ENCODE results near the gene PPP1R13B. TPM values are rescaled to one million over a fixed set of nuclear protein-coding genes. Genes with fewer than 3 reads are reported as not detected.

Gene PPP1R13B
- total RNA-seq, 1 experiment from 2014 or later = 26.5 TPM

DNA sequence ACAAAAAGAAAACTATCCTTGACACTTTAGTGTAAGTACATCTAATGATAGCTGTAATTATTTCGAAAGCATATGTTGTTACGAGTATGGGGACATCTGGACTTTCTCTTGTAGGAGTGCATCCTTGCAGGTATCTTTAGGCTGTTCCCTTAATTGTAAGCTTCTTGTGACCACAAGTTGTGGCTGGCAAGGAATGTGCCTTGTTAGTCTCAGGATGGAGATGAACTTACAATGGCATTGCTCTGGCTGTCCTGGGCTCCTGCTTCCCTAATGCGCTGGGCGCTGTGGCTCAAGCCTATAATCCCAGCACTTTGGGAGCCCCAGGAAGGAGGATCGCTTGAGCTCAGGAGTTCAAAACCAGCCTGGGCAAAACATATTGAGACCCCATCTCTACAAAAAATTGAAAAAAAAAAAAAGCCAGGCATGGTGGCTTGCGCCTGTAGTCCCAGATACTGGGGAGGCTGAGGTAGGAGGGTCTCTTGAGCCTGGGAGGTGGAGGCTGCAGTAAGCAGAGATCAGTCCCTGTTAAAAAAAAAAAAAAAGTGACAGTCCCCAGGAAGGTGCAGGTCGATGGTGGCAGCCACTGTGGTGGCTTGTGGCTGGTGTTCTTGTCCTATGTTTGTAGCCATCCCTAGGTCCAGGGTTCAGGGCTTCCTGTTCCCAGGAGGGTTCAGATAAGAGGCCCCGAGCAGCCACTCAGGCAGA lies 23.7 kb upstream of the PPP1R13B start:
- intact Hi-C loops (cut with micrococcal nuclease; ENCODE audit: unreplicated experiment) = no loop called here
- no peak overlapping the region for H3K4me3 ChIP-seq
- CTCF ChIA-PET = no interaction called here
- POLR2A ChIA-PET (ENCODE audit: unreplicated experiment) = no interaction called here
- BruUV-seq (replicated peaks) = no TSS peak
- no peaks in the 10 kb centered on the region for H4K20me1 ChIP-seq (ENCODE audit: insufficient read depth)
- no peak overlapping the region for H3K4me2 ChIP-seq
- no peaks in the 10 kb centered on the region for H3K4me1 ChIP-seq (replicated peaks; ENCODE audit: insufficient read depth)
- H3K27me3 ChIP-seq (ENCODE audit: insufficient read depth, low read depth) = no peaks in the 10 kb centered on the region
- no peak overlapping the region for H3K27ac ChIP-seq
- TF ChIP-seq, protein P1, sequence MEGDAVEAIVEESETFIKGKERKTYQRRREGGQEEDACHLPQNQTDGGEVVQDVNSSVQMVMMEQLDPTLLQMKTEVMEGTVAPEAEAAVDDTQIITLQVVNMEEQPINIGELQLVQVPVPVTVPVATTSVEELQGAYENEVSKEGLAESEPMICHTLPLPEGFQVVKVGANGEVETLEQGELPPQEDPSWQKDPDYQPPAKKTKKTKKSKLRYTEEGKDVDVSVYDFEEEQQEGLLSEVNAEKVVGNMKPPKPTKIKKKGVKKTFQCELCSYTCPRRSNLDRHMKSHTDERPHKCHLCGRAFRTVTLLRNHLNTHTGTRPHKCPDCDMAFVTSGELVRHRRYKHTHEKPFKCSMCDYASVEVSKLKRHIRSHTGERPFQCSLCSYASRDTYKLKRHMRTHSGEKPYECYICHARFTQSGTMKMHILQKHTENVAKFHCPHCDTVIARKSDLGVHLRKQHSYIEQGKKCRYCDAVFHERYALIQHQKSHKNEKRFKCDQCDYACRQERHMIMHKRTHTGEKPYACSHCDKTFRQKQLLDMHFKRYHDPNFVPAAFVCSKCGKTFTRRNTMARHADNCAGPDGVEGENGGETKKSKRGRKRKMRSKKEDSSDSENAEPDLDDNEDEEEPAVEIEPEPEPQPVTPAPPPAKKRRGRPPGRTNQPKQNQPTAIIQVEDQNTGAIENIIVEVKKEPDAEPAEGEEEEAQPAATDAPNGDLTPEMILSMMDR (conservative IDR thresholded peaks at IDR 0.05) = no peak
- TF ChIP-seq EZH2 (IDR thresholded peaks at IDR 0.05; ENCODE audit: low read depth) = no peak
- H3K36me3 ChIP-seq (ENCODE audit: low read depth) = no peaks in the 10 kb centered on the region
- no peaks in the 10 kb centered on the region for H3K79me2 ChIP-seq (ENCODE audit: low read depth)
- no peaks in the 10 kb centered on the region for H3K9me2 ChIP-seq (ENCODE audit: insufficient read depth)
- no peak overlapping the region for H2AFZ ChIP-seq
- H3F3A ChIP-seq (ENCODE audit: insufficient read depth, low read depth) = no peaks in the 10 kb centered on the region
- no peaks in the 10 kb centered on the region for H3K9me3 ChIP-seq (ENCODE audit: insufficient read depth, low read depth)
- no peak for DNase-seq

DNA sequence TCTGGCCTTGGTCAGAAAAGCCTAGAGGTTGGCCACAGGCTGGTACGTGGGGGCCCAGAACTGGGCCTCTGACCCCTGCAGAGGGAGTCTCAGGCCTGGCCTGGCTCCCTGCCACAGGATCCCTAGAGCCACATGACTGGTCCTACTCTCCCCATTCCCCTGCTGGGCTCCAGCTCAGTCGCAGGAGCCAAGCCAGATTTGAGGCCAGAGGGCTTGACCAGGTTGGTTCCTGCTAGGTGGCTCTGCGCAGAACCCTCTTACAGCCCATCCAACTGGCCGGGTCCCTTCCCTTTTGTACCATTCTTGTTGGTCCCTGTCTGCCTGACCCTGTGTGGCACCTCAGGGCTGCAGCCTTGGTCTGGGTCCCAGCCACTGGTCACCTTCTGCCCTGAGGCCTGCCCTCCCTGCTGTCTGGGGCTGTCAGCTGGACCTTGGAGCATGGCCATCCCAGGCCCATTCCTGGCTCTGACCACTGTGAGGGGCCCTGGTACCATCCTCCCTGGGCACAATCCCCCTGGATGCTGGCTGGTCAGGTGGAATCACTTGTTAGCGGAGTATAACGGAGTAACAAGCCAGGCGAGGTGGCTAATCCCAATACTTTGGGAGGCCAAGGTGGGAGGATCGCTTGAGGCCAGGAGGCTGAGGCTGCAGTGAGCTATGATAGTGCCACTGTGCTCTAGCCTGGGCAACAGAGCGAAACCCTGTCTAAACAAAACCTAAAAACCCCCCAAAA lies 22.9 kb upstream of the PPP1R13B start:
- no TSS peak for BruUV-seq (replicated peaks)
- H4K20me1 ChIP-seq (ENCODE audit: insufficient read depth) = no peaks in the 10 kb centered on the region
- TF ChIP-seq EZH2 (IDR thresholded peaks at IDR 0.05; ENCODE audit: low read depth) = no peak
- H3K9me3 ChIP-seq (ENCODE audit: insufficient read depth, low read depth) = no peaks in the 10 kb centered on the region
- H3K9me2 ChIP-seq (ENCODE audit: insufficient read depth) = no peaks in the 10 kb centered on the region
- H3K27ac ChIP-seq = no peak overlapping the region
- no peaks in the 10 kb centered on the region for H3K79me2 ChIP-seq (ENCODE audit: low read depth)
- intact Hi-C loops (cut with micrococcal nuclease; ENCODE audit: unreplicated experiment) = no loop called here
- no peaks in the 10 kb centered on the region for H3K4me1 ChIP-seq (replicated peaks; ENCODE audit: insufficient read depth)
- no peaks in the 10 kb centered on the region for H3K36me3 ChIP-seq (ENCODE audit: low read depth)
- DNase-seq = no peak
- H3K4me3 ChIP-seq = no peak overlapping the region
- ChIA-PET POLR2A (ENCODE audit: unreplicated experiment) (no interaction called here), CTCF (no interaction called here)
- H3K27me3 ChIP-seq (ENCODE audit: insufficient read depth, low read depth) = no peaks in the 10 kb centered on the region
- H3F3A ChIP-seq (ENCODE audit: insufficient read depth, low read depth) = no peaks in the 10 kb centered on the region
- no peak overlapping the region for H2AFZ ChIP-seq
- H3K4me2 ChIP-seq = no peak overlapping the region

DNA sequence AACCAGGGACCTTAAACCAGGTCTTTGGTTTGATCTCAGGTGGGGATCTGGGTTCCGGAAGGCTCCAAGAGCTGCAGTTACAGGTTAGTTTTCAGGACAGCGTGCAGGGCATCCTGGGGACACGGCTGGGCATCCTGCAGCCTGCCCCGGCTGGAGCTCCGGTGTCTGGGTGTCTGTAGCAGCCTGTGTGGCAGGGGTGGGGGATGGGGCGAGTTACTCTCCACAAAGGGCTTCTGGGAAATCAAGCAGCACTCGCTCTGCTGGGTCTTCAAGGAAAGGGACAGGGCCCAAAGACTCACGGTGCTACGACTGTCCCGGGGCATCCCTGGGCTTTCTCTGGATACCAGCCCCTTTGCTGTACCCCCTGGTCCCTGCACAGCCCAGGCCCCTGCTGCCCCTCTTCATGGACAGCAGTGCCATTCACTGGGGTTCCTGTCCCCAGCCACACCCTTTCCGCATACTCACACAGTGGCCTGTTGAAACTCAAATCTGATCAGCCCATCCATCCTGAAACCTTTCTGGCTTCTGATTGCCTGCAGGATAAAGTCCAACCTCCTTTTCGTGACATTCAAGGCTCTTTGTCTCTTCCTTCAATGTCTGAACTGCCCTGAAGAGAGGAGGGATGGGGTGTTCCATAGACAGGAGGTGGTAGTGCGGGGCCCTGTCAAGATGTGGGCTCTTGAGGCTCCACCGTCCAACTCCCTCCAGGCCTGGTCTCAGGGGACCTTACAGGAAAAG lies 22.2 kb upstream of the PPP1R13B start:
- H2AFZ ChIP-seq = no peak overlapping the region
- H3K27ac ChIP-seq = no peak overlapping the region
- ChIA-PET POLR2A (ENCODE audit: unreplicated experiment) (no interaction called here), CTCF (no interaction called here)
- H3K9me2 ChIP-seq (ENCODE audit: insufficient read depth) = no peaks in the 10 kb centered on the region
- no peak for TF ChIP-seq EZH2 (IDR thresholded peaks at IDR 0.05; ENCODE audit: low read depth)
- TF ChIP-seq, protein P1 (conservative IDR thresholded peaks at IDR 0.05) = no peak
- H3K79me2 ChIP-seq (ENCODE audit: low read depth) = no peaks in the 10 kb centered on the region
- H3K4me1 ChIP-seq (replicated peaks; ENCODE audit: insufficient read depth) = no peaks in the 10 kb centered on the region
- no TSS peak for BruUV-seq (replicated peaks)
- H3K27me3 ChIP-seq (ENCODE audit: insufficient read depth, low read depth) = no peaks in the 10 kb centered on the region
- H3K4me3 ChIP-seq = no peak overlapping the region
- H4K20me1 ChIP-seq (ENCODE audit: insufficient read depth) = no peaks in the 10 kb centered on the region
- no peak overlapping the region for H3K4me2 ChIP-seq
- no peaks in the 10 kb centered on the region for H3K36me3 ChIP-seq (ENCODE audit: low read depth)
- intact Hi-C loops (cut with micrococcal nuclease; ENCODE audit: unreplicated experiment) = no loop called here
- no peak for DNase-seq
- H3F3A ChIP-seq (ENCODE audit: insufficient read depth, low read depth) = no peaks in the 10 kb centered on the region
- no peaks in the 10 kb centered on the region for H3K9me3 ChIP-seq (ENCODE audit: insufficient read depth, low read depth)

All from PC-9 (cell line).